NCI-H1436 treated with DMSO at 0.1 percent for 48 hours (cell line): ENCODE data around the gene DCTN2.
"Not testable (repeated sequence)": the region's sequence is repeated elsewhere in the genome, so short reads cannot be mapped to it uniquely, and the experiment has no call there.

Source experiments
- DNase-seq: peaks from one replicate; lab custom pipeline; 2025; lab: John Stamatoyannopoulos, UW

Gene DCTN2

GRCh38 chr12:57527184-57527583, 19.8 kb downstream of the DCTN2 start:
- no peak for DNase-seq

- no peak for DNase-seq
Observed at GRCh38 chr12:57526477-57527126, 20.4 kb downstream of the DCTN2 start.

- no peak for DNase-seq
Observed at GRCh38 chr12:57525615-57526383, 21.2 kb downstream of the DCTN2 start.

GRCh38 chr12:57524814-57525614, 22.0 kb downstream of the DCTN2 start:
- no peak for DNase-seq

- DNase-seq, result no peak
Observed at GRCh38 chr12:57523706-57524614, 23.0 kb downstream of the DCTN2 start.

- DNase-seq, result no peak
Observed at GRCh38 chr12:57522887-57523705, 23.9 kb downstream of the DCTN2 start.

GRCh38 chr12:57522011-57522886, 24.7 kb downstream of the DCTN2 start, which contains the start of gene MBD6:
Gene MBD6 (plus strand): TSS chr12:57522824. CDS start chr12:57524304, 1,480 bp downstream.
- DNase-seq, result no peak

GRCh38 chr12:57521525-57522010, 25.4 kb downstream of the DCTN2 start:
- no peak for DNase-seq

- DNase-seq, result peak; percentile 89
Observed at GRCh38 chr12:57520053-57520818, 26.8 kb downstream of the DCTN2 start, which contains the start of gene DDIT3. Gene DDIT3 (minus strand): TSS chr12:57520514. CDS start chr12:57517406, 3,108 bp downstream.

- no peak for DNase-seq
Observed at GRCh38 chr12:57519796-57520052, 27.3 kb downstream of the DCTN2 start.

GRCh38 chr12:57518920-57519795, 27.8 kb downstream of the DCTN2 start:
- peak; percentile 27 for DNase-seq

- DNase-seq, result no peak
Observed at GRCh38 chr12:57518176-57518919, 28.6 kb downstream of the DCTN2 start.

GRCh38 chr12:57517718-57518117, 29.3 kb downstream of the DCTN2 start:
- DNase-seq, result not testable (repeated sequence)

GRCh38 chr12:57517187-57517586, 29.8 kb downstream of the DCTN2 start:
- DNase-seq, result no peak

GRCh38 chr12:57516617-57517153, 30.3 kb downstream of the DCTN2 start:
- no peak for DNase-seq

GRCh38 chr12:57515934-57516541, 31.0 kb downstream of the DCTN2 start:
- no peak for DNase-seq
